ENCODE data around the gene RAB42. TPM values are rescaled to one million over a fixed set of nuclear protein-coding genes. Genes with fewer than 3 reads are reported as not detected.
A peak's percentile ranks its signal among the peaks of the same experiment; 100 is the strongest.

Gene RAB42
- total RNA-seq, 4 donors from 2014 or later, result 0.21 to 2.5 (median 0.83) TPM; not detected in 1

GRCh38 chr1:28577738-28578536 lies 14.1 kb upstream of the RAB42 start:
- H3K4me1 ChIP-seq, result peaks cover 11 to 43% (median 22%) of the 10 kb centered on the region in 3 donors
- H3K36me3 ChIP-seq, result peaks cover 0 to 76% (median 37%) of the 10 kb centered on the region in 3 donors
- no peaks in the 10 kb centered on the region for H3K9me3 ChIP-seq
- WGBS, 2 donors, result 51 to 60% methylated on average over 6 of the region's 6 CpGs
- no peaks in the 10 kb centered on the region for H3K27me3 ChIP-seq
- no peak overlapping the region for H3K4me3 ChIP-seq
- DNase-seq, result no peak
- intact Hi-C loops (cut with DNase I), result no loop called here
- TF ChIP-seq, protein P1, sequence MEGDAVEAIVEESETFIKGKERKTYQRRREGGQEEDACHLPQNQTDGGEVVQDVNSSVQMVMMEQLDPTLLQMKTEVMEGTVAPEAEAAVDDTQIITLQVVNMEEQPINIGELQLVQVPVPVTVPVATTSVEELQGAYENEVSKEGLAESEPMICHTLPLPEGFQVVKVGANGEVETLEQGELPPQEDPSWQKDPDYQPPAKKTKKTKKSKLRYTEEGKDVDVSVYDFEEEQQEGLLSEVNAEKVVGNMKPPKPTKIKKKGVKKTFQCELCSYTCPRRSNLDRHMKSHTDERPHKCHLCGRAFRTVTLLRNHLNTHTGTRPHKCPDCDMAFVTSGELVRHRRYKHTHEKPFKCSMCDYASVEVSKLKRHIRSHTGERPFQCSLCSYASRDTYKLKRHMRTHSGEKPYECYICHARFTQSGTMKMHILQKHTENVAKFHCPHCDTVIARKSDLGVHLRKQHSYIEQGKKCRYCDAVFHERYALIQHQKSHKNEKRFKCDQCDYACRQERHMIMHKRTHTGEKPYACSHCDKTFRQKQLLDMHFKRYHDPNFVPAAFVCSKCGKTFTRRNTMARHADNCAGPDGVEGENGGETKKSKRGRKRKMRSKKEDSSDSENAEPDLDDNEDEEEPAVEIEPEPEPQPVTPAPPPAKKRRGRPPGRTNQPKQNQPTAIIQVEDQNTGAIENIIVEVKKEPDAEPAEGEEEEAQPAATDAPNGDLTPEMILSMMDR (IDR thresholded peaks at IDR 0.05), result no peak
- no peak for TF ChIP-seq POLR2A (IDR thresholded peaks at IDR 0.05)
- no peak overlapping the region for H3K27ac ChIP-seq

- WGBS, 2 donors, result 67 to 70% methylated on average over 6 of the region's 6 CpGs
- TF ChIP-seq POLR2A (IDR thresholded peaks at IDR 0.05), result no peak
- TF ChIP-seq, protein P1 (IDR thresholded peaks at IDR 0.05), result no peak
- intact Hi-C loops (cut with DNase I), result no loop called here
These were observed 13.3 kb upstream of the RAB42 start for GRCh38 chr1:28578696-28579218.

GRCh38 chr1:28579401-28579800 lies 12.7 kb upstream of the RAB42 start:
- 74 to 88% methylated on average over 1 of the region's 1 CpG for WGBS, 2 donors
- DNase-seq, result no peak
- Histone ChIP-seq H3K27ac (peak overlapping the region in 1 of 4 donors; percentile 93), H3K36me3 (peaks cover 0 to 61% (median 30%) of the 10 kb centered on the region in 3 donors), H3K4me3 (peak overlapping the region; percentile 78 to 87 (median 84)), H3K9me3 (no peaks in the 10 kb centered on the region), H3K27me3 (no peaks in the 10 kb centered on the region), H3K4me1 (peaks cover 13 to 46% (median 22%) of the 10 kb centered on the region in 3 donors)
- TF ChIP-seq POLR2A (IDR thresholded peaks at IDR 0.05), result no peak
- TF ChIP-seq, protein P1 (IDR thresholded peaks at IDR 0.05), result no peak
- intact Hi-C loops (cut with DNase I), result no loop called here

More at GRCh38 chr1:28578696-28579218, 13.3 kb upstream of the RAB42 start:
- H3K36me3 ChIP-seq, result peaks cover 0 to 68% (median 37%) of the 10 kb centered on the region in 3 donors
- no peaks in the 10 kb centered on the region for H3K9me3 ChIP-seq
- peak overlapping the region in 1 of 4 donors; percentile 6 for H3K27ac ChIP-seq
- H3K4me3 ChIP-seq, result no peak overlapping the region
- peaks cover 13 to 46% (median 22%) of the 10 kb centered on the region in 3 donors for H3K4me1 ChIP-seq
- DNase-seq, result no peak
- no peaks in the 10 kb centered on the region for H3K27me3 ChIP-seq

GRCh38 chr1:28580722-28581530 lies 11.1 kb upstream of the RAB42 start:
- Histone ChIP-seq H3K4me3 (peak overlapping the region; percentile 78 to 87 (median 84)), H3K9me3 (no peaks in the 10 kb centered on the region), H3K27me3 (no peaks in the 10 kb centered on the region), H3K4me1 (peaks cover 13 to 46% (median 22%) of the 10 kb centered on the region in 3 donors), H3K27ac (peak overlapping the region; percentile 89 to 96 (median 94)), H3K36me3 (peaks cover 0 to 47% (median 29%) of the 10 kb centered on the region in 3 donors)
- TF ChIP-seq, protein P1 (IDR thresholded peaks at IDR 0.05), result no peak
- no peak for TF ChIP-seq POLR2A (IDR thresholded peaks at IDR 0.05)
- no peak for DNase-seq
- intact Hi-C loops (cut with DNase I), result no loop called here
- WGBS, 2 donors, result 0% methylated on average over 11 to 18 of the region's 26 CpGs

Measured in esophagus squamous epithelium (tissue), 5 donors.